Fibroblast of skin of abdomen (primary cell): Measurements from ENCODE around the gene BLOC1S1.
"Not testable (repeated sequence)": the region's sequence is repeated elsewhere in the genome, so short reads cannot be mapped to it uniquely, and the experiment has no call there.

Source experiments
- DNase-seq: peaks from one replicate; pipeline ENCODE4 v3.0.0-alpha.2; 2013

Gene BLOC1S1

GRCh38 chr12:55745361-55746173 lies 29.7 kb downstream of the BLOC1S1 start:
- peak; percentile 61 for DNase-seq

- DNase-seq: no peak
These were observed 30.5 kb downstream of the BLOC1S1 start for GRCh38 chr12:55746174-55746912.

GRCh38 chr12:55746913-55747231 lies 31.0 kb downstream of the BLOC1S1 start:
- no peak for DNase-seq

DNA sequence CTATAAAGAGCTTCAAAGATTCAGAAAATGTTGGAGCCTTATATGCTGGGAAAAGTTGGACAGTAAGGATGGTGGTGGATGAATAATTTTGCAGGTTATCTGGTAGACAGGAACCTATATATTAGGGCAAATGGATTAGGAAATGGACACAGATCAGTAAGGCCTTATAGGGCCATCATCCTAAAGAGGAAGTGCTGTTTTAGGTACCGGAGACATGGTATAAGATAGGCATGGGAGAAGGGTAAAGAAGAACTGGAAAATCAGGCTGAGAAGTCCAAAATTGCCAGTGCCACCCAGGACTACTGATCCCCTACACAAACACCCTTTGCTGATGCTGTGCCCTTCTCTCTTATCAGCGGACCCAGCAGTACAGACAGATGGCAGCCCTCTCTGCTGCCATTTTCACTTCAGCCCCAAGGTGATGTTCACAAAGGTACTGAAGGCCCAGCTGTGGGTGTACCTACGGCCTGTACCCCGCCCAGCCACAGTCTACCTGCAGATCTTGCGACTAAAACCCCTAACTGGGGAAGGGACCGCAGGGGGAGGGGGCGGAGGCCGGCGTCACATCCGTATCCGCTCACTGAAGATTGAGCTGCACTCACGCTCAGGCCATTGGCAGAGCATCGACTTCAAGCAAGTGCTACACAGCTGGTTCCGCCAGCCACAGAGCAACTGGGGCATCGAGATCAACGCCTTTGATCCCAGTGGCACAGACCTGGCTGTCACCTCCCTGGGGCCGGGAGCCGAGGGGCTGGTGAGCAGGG lies 32.6 kb downstream of the BLOC1S1 start:
- DNase-seq: no peak

DNA sequence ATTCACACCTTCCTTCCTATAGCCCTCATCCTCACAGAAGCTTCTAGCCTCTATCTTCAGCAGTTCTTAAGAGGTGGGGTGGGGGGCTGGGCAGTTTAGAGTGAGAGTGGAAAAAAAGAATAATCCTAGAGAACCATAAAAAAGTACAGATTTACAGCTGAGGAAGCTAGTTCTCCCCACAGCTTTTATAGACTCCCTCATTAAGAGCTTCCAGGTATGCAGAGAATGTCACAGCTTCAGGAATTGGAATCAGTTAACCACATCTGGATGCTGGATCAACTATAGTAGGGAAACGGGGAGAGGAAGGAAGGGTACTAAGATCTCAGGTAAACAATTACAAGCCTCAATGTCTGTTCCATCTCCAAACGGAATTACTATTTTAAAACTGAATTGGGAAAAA lies 39.4 kb downstream of the BLOC1S1 start:
- no peak for DNase-seq

- no peak for DNase-seq
These were observed 41.9 kb downstream of the BLOC1S1 start for GRCh38 chr12:55757701-55758100.

DNA sequence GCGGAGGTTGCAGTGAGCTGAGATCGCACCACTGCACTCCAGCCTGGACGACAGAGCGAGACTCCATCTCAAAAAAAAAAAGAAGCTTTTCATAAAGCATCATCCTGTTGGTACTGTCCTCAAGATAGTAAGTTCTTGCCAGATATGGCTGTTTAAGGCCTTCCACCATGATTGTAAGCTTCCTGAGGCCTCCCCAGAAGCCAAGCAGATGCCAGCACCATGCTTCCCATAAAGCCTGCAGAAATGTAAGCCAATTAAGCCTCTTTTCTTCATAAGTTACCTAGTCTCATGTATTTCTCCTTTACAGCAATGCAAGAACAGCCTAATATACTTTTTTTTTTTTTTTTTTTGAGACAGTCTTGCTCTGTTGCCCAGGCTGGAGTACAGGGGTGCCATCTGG lies 42.7 kb downstream of the BLOC1S1 start:
- DNase-seq: not testable (repeated sequence)

DNA sequence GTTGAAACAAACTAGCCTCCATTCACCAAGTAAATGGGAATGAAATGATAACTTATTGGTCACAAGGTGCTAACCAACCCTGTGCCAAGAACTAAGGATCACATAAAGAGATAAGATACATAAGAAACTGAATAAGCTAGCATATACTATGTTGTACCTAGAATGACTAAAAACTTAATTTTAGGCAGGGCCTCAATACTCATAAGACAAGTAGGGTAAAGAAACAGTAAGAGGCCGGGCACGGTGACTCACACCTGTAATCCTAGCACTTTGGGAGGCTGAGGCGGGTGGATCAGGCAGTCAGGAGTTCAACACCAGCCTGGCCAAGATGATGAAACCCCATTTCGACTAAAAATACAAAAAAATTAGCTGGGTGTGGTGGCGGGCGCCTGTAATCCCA lies 44.8 kb downstream of the BLOC1S1 start:
- no peak for DNase-seq

- no peak for DNase-seq
These were observed 46.8 kb downstream of the BLOC1S1 start for GRCh38 chr12:55762646-55763045.

GRCh38 chr12:55765736-55766290 lies 50.0 kb downstream of the BLOC1S1 start:
- no peak for DNase-seq

- DNase-seq: no peak
These were observed 51.3 kb downstream of the BLOC1S1 start for GRCh38 chr12:55767156-55767555.
